Pancreas (tissue), 10 donors: ENCODE data around the gene SNAP47. TPM values are rescaled to one million over a fixed set of nuclear protein-coding genes. Genes with fewer than 3 reads are reported as not detected.
A peak's percentile ranks its signal among the peaks of the same experiment; 100 is the strongest.

Experiments used
- ATAC-seq, 4 donors: fragments of 200-7000 bp; cut with Tn5 transposase; one replicate each; pipeline versions ENCODE4 v1.8.0 to v1.9.1; 2020; ENCODE audit warnings: mild to moderate bottlenecking in 4 of 4, moderate library complexity in 4 of 4
- DNase-seq, 6 donors: peaks; one replicate each; pipeline ENCODE4 v3.0.0-alpha.2; 2020
- FAIRE-seq: peaks from 2 replicates; lab custom pipeline; 2012; peaks lifted over from hg19 to GRCh38; lab: Jason Lieb, UNC
- H3K27ac ChIP-seq, 4 donors: fragments of 200-600 bp; sonication (generic); 1 replicate in 3 of 4; 2 replicates in 1 of 4; pipeline versions ENCODE4 v1.5.0 to v1.8.0; 2020
- H3K27me3 ChIP-seq, 4 donors: fragments of 200-600 bp; one replicate each; pipeline ENCODE4 v1.8.0; 2021
- H3K36me3 ChIP-seq, 3 donors: fragments of 200-600 bp; sonication (generic) in 1 of 3; one replicate each; pipeline versions ENCODE4 v1.5.0 to v1.8.0; 2020 to 2021
- H3K4me1 ChIP-seq, 3 donors: fragments of 200-600 bp; one replicate each; pipeline ENCODE4 v1.8.0; 2021
- H3K4me3 ChIP-seq, 4 donors: fragments of 200-600 bp; sonication (generic) in 2 of 4; one replicate each; pipeline versions ENCODE4 v1.5.0 to v1.8.0; 2020 to 2021
- H3K9me3 ChIP-seq, 4 donors: fragments of 200-600 bp; one replicate each; pipeline ENCODE4 v1.8.0; 2021
- CTCF ChIP-seq, 4 donors: fragments of 200-600 bp; sonication (generic) in 3 of 4; IDR thresholded peaks; one replicate each; pipeline versions ENCODE4 v1.5.0 to v1.8.0; 2021; ENCODE audit warnings: antibody characterized with exemption in 4 of 4
- WGBS, 2 donors: extraction: QIAGEN DNeasy Blood & Tissue Kit; methylation state at CpG; one replicate each; pipeline ENCODE4 v1.1.7; 2013; 5-methylcytosine and 5-hydroxymethylcytosine counted together
- intact Hi-C, 3 donors: fragments of 100-400 bp; cut with DNase I; formaldehyde crosslinking; loops; one replicate each; pipeline versions ENCODE4 v1.11.1 to v1.14.2; 2022
- polyA plus RNA-seq, 2 donors: library from polyadenylated mRNA; stranded (reverse); fragments of 200-250 nt; gene quantifications; one replicate each; pipeline ENCODE4 v1.2.3, GENCODE V29; 2013
- total RNA-seq, 6 donors: library from RNA; stranded (reverse); fragmentation: NEBNext Ultra II Directional in 4 of 6; extraction: Animal tissue kit (Norgen Biotek cat#: 25700) in 4 of 6; gene quantifications; one replicate each; pipeline versions ENCODE4 v1.2.1 to v1.2.4, GENCODE V29; 2021 to 2023
- donor health status: healthy with polysubstance abuse.
- donor health status: DM: no; HTN: no; CAD: no; lungs with moderate emphysema.
- donor health status: DM: no; HTN: no; CAD: no.
- donor health status: control.
- donor health status: control.
- donor health status: Bipolar disorder and iron deficiency.
- donor health status: DM: yes; HTN: yes; CAD: no.
- donor health status: DM: no; HTN: no; CAD: no.
- donor health status: DM: no; HTN: no; CAD: no.
- donor health status: DM: yes; HTN: yes; CAD: no.

The SNAP47 gene
- total and polyA plus RNA-seq, 8 donors: 12.3 to 21.5 (median 14.7) TPM

GRCh38 chr1:227726318-227726717 is 8.9 kb upstream of the SNAP47 start:
- Histone ChIP-seq H3K27ac (no peak overlapping the region), H3K4me3 (no peak overlapping the region), H3K36me3 (no peaks in the 10 kb centered on the region), H3K27me3 (no peaks in the 10 kb centered on the region), H3K4me1 (peaks cover 0 to 11% (median 10%) of the 10 kb centered on the region in 3 donors), H3K9me3 (no peaks in the 10 kb centered on the region)
- FAIRE-seq: no peak
- WGBS, 2 donors: 74% methylated on average over 3 of the region's 3 CpGs
- no peak for TF ChIP-seq CTCF (IDR thresholded peaks at IDR 0.05)
- intact Hi-C loops: no loop called here
- no peak for ATAC-seq
- no peak for DNase-seq

GRCh38 chr1:227726924-227727599 is 8.2 kb upstream of the SNAP47 start:
- DNase-seq (peak in 1 of 6 donors; percentile 11), FAIRE-seq (no peak), ATAC-seq (no peak)
- TF ChIP-seq CTCF (IDR thresholded peaks at IDR 0.05): no peak
- H3K27me3 ChIP-seq: no peaks in the 10 kb centered on the region
- H3K36me3 ChIP-seq: peaks cover 0 to 3% (median 0%) of the 10 kb centered on the region in 3 donors
- intact Hi-C loops: no loop called here
- no peaks in the 10 kb centered on the region for H3K9me3 ChIP-seq
- H3K4me1 ChIP-seq: peaks cover 0 to 12% (median 10%) of the 10 kb centered on the region in 3 donors
- no peak overlapping the region for H3K4me3 ChIP-seq
- H3K27ac ChIP-seq: no peak overlapping the region
- WGBS, 2 donors: 90 to 91% methylated on average over 6 of the region's 6 CpGs

DNA sequence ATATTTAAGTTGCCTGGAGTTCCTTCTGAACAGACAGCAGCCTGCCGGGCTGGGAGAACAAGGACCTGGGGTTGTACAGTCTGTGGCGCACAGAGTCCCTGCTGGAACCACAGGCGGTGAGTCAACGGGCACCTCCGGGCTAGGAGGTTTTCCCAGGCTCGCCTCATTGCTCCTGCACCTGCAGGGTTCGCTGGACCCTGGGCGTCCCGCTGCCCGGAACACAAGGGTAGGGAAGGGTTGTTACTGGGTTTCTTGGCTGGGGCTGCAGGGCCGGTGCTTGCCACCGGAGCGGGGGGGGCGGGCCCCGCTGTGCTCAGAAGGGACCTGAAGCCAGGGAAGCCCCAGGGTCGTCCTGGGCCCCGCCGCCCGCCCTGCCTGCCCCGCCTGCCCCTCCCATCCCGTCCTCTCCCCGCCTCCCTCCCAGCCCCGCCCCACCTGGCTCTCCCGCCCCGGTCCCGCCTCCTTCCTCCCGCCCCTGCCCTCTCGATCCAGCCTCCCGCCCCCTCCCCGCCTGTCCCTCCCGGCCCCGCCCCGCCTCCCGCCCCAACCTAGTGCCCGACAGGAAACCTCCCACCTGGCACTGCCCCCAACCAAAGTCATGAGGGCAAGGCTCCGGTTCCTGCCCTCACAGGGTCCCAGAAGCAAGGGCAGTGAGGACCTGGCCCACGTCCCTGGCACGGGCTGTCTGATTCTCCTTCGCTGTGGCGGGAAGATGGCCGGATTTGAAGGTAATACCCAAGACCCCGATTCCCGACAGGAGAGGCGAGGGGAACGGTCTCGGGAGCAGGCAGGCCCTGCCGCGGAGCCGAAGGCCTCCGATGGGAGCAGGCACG is 7.0 kb upstream of the SNAP47 start:
- 1% methylated on average over 29 to 46 of the region's 51 CpGs for WGBS, 2 donors
- FAIRE-seq: no peak
- H3K4me1 ChIP-seq: peaks cover 0 to 12% (median 10%) of the 10 kb centered on the region in 3 donors

GRCh38 chr1:227728892-227729143 is 6.4 kb upstream of the SNAP47 start:
- Histone ChIP-seq H3K27me3 (no peaks in the 10 kb centered on the region), H3K27ac (peak overlapping the region in 3 of 4 donors; percentile 55 to 63 (median 60)), H3K36me3 (peaks cover 0 to 6% (median 0%) of the 10 kb centered on the region in 3 donors), H3K4me1 (peaks cover 2 to 16% (median 13%) of the 10 kb centered on the region in 3 donors), H3K9me3 (no peaks in the 10 kb centered on the region), H3K4me3 (peak overlapping the region; percentile 45 to 65 (median 54))
- no peak for FAIRE-seq
- peak in 3 of 4 donors; percentile 8 to 16 (median 13) for ATAC-seq
- no peak for TF ChIP-seq CTCF (IDR thresholded peaks at IDR 0.05)
- DNase-seq: no peak
- WGBS, 2 donors: 0 to 2% methylated on average over 11 of the region's 11 CpGs
- intact Hi-C loops: no loop called here

More for the DNA sequence above, 7.0 kb upstream of the SNAP47 start:
- H3K27ac ChIP-seq: peak overlapping the region; percentile 60 to 70 (median 65)
- TF ChIP-seq CTCF (IDR thresholded peaks at IDR 0.05): no peak
- H3K9me3 ChIP-seq: no peaks in the 10 kb centered on the region
- H3K36me3 ChIP-seq: peaks cover 0 to 6% (median 0%) of the 10 kb centered on the region in 3 donors
- H3K27me3 ChIP-seq: no peaks in the 10 kb centered on the region
- H3K4me3 ChIP-seq: peak overlapping the region; percentile 45 to 65 (median 54)
- ATAC-seq (peak; percentile 82 to 92 (median 86)), DNase-seq (peak; percentile 88 to 94 (median 92))
- intact Hi-C loops: no loop called here
